Ureter (tissue), 1 donor: Measurements from ENCODE around the gene DPYSL3. TPM values are rescaled to one million over a fixed set of nuclear protein-coding genes. Genes with fewer than 3 reads are reported as not detected.

ENCODE experiments used
- DNase-seq: peaks from one replicate; pipeline ENCODE4 v3.0.0-alpha.2; 2020; ENCODE audit warnings: low spot score
- total RNA-seq: library from RNA; stranded (reverse); gene quantifications from one replicate; pipeline ENCODE4 v1.2.4, GENCODE V29; 2023
- donor health status: DM: yes; HTN: yes; CAD: no.

Gene DPYSL3
- total RNA-seq, 1 donor from 2014 or later = 130 TPM

GRCh38 chr5:147403651-147404640 lies 105.9 kb downstream of the DPYSL3 start:
- no peak for DNase-seq

- DNase-seq = no peak
These were observed 109.0 kb downstream of the DPYSL3 start for GRCh38 chr5:147400881-147401280.

GRCh38 chr5:147400126-147400809 lies 109.6 kb downstream of the DPYSL3 start:
- DNase-seq = no peak

GRCh38 chr5:147398860-147399259 lies 111.0 kb downstream of the DPYSL3 start:
- DNase-seq = no peak

GRCh38 chr5:147397616-147398015 lies 112.3 kb downstream of the DPYSL3 start:
- DNase-seq = no peak

- DNase-seq = no peak
These were observed 113.6 kb downstream of the DPYSL3 start for GRCh38 chr5:147396070-147396823.

GRCh38 chr5:147393874-147394672 lies 115.8 kb downstream of the DPYSL3 start:
- no peak for DNase-seq

- DNase-seq = no peak
These were observed 118.1 kb downstream of the DPYSL3 start for GRCh38 chr5:147391781-147392180.

- DNase-seq = no peak
These were observed 119.1 kb downstream of the DPYSL3 start for GRCh38 chr5:147390654-147391225.

- DNase-seq = no peak
These were observed 121.4 kb downstream of the DPYSL3 start for GRCh38 chr5:147388184-147389108.

GRCh38 chr5:147387109-147387508 lies 122.8 kb downstream of the DPYSL3 start:
- DNase-seq = no peak

GRCh38 chr5:147384346-147385193 lies 125.3 kb downstream of the DPYSL3 start:
- no peak for DNase-seq

GRCh38 chr5:147382776-147383175 lies 127.1 kb downstream of the DPYSL3 start:
- no peak for DNase-seq

- no peak for DNase-seq
These were observed 128.3 kb downstream of the DPYSL3 start for GRCh38 chr5:147381555-147381954.

GRCh38 chr5:147377682-147378081 lies 132.2 kb downstream of the DPYSL3 start:
- no peak for DNase-seq

- DNase-seq = no peak
These were observed 134.7 kb downstream of the DPYSL3 start for GRCh38 chr5:147375151-147375550.

GRCh38 chr5:147373328-147373727 lies 136.5 kb downstream of the DPYSL3 start:
- DNase-seq = no peak

- no peak for DNase-seq
These were observed 137.7 kb downstream of the DPYSL3 start for GRCh38 chr5:147372191-147372590.

- no peak for DNase-seq
These were observed 138.6 kb downstream of the DPYSL3 start for GRCh38 chr5:147371290-147371689.
